ENCODE measurements around the gene CA14.
"Not testable (repeated sequence)": the region's sequence is repeated elsewhere in the genome, so short reads cannot be mapped to it uniquely, and the experiment has no call there.

Gene CA14

GRCh38 chr1:150234566-150235293, 22.8 kb upstream of the CA14 start:
- no peaks in the 10 kb centered on the region for H3K9me3 ChIP-seq
- peak; percentile 81 to 94 for DNase-seq
- no peaks in the 10 kb centered on the region for H3K27me3 ChIP-seq
- H3K27ac ChIP-seq = peak overlapping the region; percentile 97 to 99
- H3K36me3 ChIP-seq = peaks cover 0 to 12% (median 4%) of the 10 kb centered on the region in 3 donors
- H3K4me3 ChIP-seq = peak overlapping the region; percentile 81 to 92
- intact Hi-C loops (cut with DNase I; ENCODE audit: low total_unique reads) = no loop called here
- TF ChIP-seq, protein P1, sequence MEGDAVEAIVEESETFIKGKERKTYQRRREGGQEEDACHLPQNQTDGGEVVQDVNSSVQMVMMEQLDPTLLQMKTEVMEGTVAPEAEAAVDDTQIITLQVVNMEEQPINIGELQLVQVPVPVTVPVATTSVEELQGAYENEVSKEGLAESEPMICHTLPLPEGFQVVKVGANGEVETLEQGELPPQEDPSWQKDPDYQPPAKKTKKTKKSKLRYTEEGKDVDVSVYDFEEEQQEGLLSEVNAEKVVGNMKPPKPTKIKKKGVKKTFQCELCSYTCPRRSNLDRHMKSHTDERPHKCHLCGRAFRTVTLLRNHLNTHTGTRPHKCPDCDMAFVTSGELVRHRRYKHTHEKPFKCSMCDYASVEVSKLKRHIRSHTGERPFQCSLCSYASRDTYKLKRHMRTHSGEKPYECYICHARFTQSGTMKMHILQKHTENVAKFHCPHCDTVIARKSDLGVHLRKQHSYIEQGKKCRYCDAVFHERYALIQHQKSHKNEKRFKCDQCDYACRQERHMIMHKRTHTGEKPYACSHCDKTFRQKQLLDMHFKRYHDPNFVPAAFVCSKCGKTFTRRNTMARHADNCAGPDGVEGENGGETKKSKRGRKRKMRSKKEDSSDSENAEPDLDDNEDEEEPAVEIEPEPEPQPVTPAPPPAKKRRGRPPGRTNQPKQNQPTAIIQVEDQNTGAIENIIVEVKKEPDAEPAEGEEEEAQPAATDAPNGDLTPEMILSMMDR (IDR thresholded peaks at IDR 0.05) = no peak
- H3K4me1 ChIP-seq = peaks cover 0 to 17% (median 11%) of the 10 kb centered on the region in 4 donors

- peak overlapping the region; percentile 81 to 92 for H3K4me3 ChIP-seq
- peaks cover 0 to 17% (median 11%) of the 10 kb centered on the region in 4 donors for H3K4me1 ChIP-seq
- H3K27me3 ChIP-seq = no peaks in the 10 kb centered on the region
- peak overlapping the region; percentile 97 to 99 for H3K27ac ChIP-seq
- H3K36me3 ChIP-seq = peaks cover 0 to 6% (median 0%) of the 10 kb centered on the region in 3 donors
- H3K9me3 ChIP-seq = no peaks in the 10 kb centered on the region
- TF ChIP-seq, protein P1 (IDR thresholded peaks at IDR 0.05) = no peak
- intact Hi-C loops (cut with DNase I; ENCODE audit: low total_unique reads) = no loop called here
- DNase-seq = peak in 1 of 2 donors; percentile 64
Measured at GRCh38 chr1:150235294-150235851, 22.2 kb upstream of the CA14 start.

GRCh38 chr1:150235852-150236613, 21.5 kb upstream of the CA14 start, which contains the start of gene ANP32E:
Gene ANP32E (minus strand): TSS chr1:150236112. CDS start chr1:150235786, 326 bp downstream.
- intact Hi-C loops (cut with DNase I; ENCODE audit: low total_unique reads) = no loop called here
- H3K9me3 ChIP-seq = no peaks in the 10 kb centered on the region
- H3K4me1 ChIP-seq = peaks cover 0 to 17% (median 11%) of the 10 kb centered on the region in 4 donors
- peak; percentile 97 to 98 for DNase-seq
- TF ChIP-seq, protein P1 (IDR thresholded peaks at IDR 0.05) = peak; percentile 31 to 47
- H3K4me3 ChIP-seq = peak within 1 kb of the TSS; percentile 81 to 92
- no peaks in the 10 kb centered on the region for H3K27me3 ChIP-seq
- H3K36me3 ChIP-seq = no peaks in the 10 kb centered on the region
- peak within 1 kb of the TSS; percentile 97 to 99 for H3K27ac ChIP-seq

GRCh38 chr1:150236614-150237100, 20.9 kb upstream of the CA14 start:
- Histone ChIP-seq H3K27ac (peak overlapping the region; percentile 97 to 99), H3K27me3 (no peaks in the 10 kb centered on the region), H3K4me1 (peaks cover 0 to 17% (median 11%) of the 10 kb centered on the region in 4 donors), H3K4me3 (peak overlapping the region; percentile 81 to 92), H3K9me3 (no peaks in the 10 kb centered on the region), H3K36me3 (no peaks in the 10 kb centered on the region)
- TF ChIP-seq, protein P1 (IDR thresholded peaks at IDR 0.05) = no peak
- intact Hi-C loops (cut with DNase I; ENCODE audit: low total_unique reads) = no loop called here
- DNase-seq = no peak

- H3K9me3 ChIP-seq; H3K4me3 ChIP-seq; intact Hi-C loops (cut with DNase I; ENCODE audit: low total_unique reads); H3K36me3 ChIP-seq; H3K27me3 ChIP-seq; H3K27ac ChIP-seq: not testable (repeated sequence)
- H3K4me1 ChIP-seq = peaks cover 0 to 17% (median 11%) of the 10 kb centered on the region in 4 donors
- DNase-seq = peak in 1 of 2 donors; percentile 46
Measured at GRCh38 chr1:150237176-150237575, 20.4 kb upstream of the CA14 start.

All from tibial artery (tissue), 4 donors.